Activated naive CD4-positive, alpha-beta T cell treated with anti-CD3 and anti-CD28 coated beads, Interleukin-2, amount 50 U/mL, for 72 hours (primary cell): Measurements from ENCODE around the gene CCPG1. TPM values are rescaled to one million over a fixed set of nuclear protein-coding genes. Genes with fewer than 3 reads are reported as not detected.
"Not testable (repeated sequence)": the region's sequence is repeated elsewhere in the genome, so short reads cannot be mapped to it uniquely, and the experiment has no call there.

Source experiments
- ATAC-seq, 2 donors: fragments of 150-1000 bp; cut with Tn5 transposase; 2 replicates each; pipeline ENCODE4 v1.10.0; 2021; ENCODE audit warnings: mild to moderate bottlenecking in 2 of 2, moderate library complexity in 2 of 2
- DNase-seq, 2 donors: peaks; one replicate each; pipeline ENCODE4 v3.0.0; 2021 to 2022; ENCODE audit warnings: low spot score in 2 of 2
- H3K27ac Mint-ChIP-seq, 2 donors: one replicate each; pipeline ENCODE4 v1.8.0; 2022; ENCODE audit warnings: mild to moderate bottlenecking in 2 of 2, mixed read lengths in 2 of 2
- H3K36me3 Mint-ChIP-seq, 2 donors: one replicate each; pipeline ENCODE4 v1.8.0; 2022; ENCODE audit warnings: mixed read lengths in 2 of 2
- H3K9me3 Mint-ChIP-seq, 2 donors: one replicate each; pipeline ENCODE4 v1.8.0; 2022; ENCODE audit warnings: mixed read lengths in 2 of 2
- total RNA-seq, 2 donors: library from RNA; stranded (reverse); gene quantifications; one replicate each; pipeline ENCODE4 v1.2.3, GENCODE V29; 2022

Gene CCPG1
- total RNA-seq, 2 donors from 2014 or later: 9.0 to 15.8 TPM

GRCh38 chr15:55400050-55400449, 8.1 kb downstream of the CCPG1 start:
- not testable (repeated sequence) for DNase-seq, H3K27ac Mint-ChIP-seq, ATAC-seq, H3K9me3 Mint-ChIP-seq
- peaks cover 12 to 33% of the 10 kb centered on the region in 2 donors for H3K36me3 Mint-ChIP-seq

- DNase-seq: no peak
- no peak for ATAC-seq
- H3K36me3 Mint-ChIP-seq: peaks cover 16 to 41% of the 10 kb centered on the region in 2 donors
- peaks cover 8 to 11% of the 10 kb centered on the region in 2 donors for H3K9me3 Mint-ChIP-seq
- H3K27ac Mint-ChIP-seq: no peak overlapping the region
These were observed 9.9 kb downstream of the CCPG1 start for GRCh38 chr15:55398243-55398642.

GRCh38 chr15:55394694-55395093, 13.5 kb downstream of the CCPG1 start:
- H3K27ac Mint-ChIP-seq: peak overlapping the region in 1 of 2 donors; percentile 21
- ATAC-seq: no peak

GRCh38 chr15:55389264-55389607, 18.9 kb downstream of the CCPG1 start:
- Mint-ChIP-seq H3K9me3 (no peaks in the 10 kb centered on the region), H3K27ac (peak overlapping the region; percentile 1 to 12), H3K36me3 (no peaks in the 10 kb centered on the region)
- ATAC-seq: peak; percentile 31 to 63
- DNase-seq: no peak

More at GRCh38 chr15:55394694-55395093, 13.5 kb downstream of the CCPG1 start:
- no peak for DNase-seq
- peaks cover 16 to 41% of the 10 kb centered on the region in 2 donors for H3K36me3 Mint-ChIP-seq
- peaks cover 4 to 11% of the 10 kb centered on the region in 2 donors for H3K9me3 Mint-ChIP-seq

GRCh38 chr15:55387027-55387426, 21.1 kb downstream of the CCPG1 start:
- no peak for DNase-seq
- H3K27ac Mint-ChIP-seq: no peak overlapping the region
- peaks cover 0 to 8% of the 10 kb centered on the region in 2 donors for H3K36me3 Mint-ChIP-seq
- ATAC-seq: no peak
- H3K9me3 Mint-ChIP-seq: no peaks in the 10 kb centered on the region

- Mint-ChIP-seq H3K27ac (no peak overlapping the region), H3K9me3 (no peaks in the 10 kb centered on the region), H3K36me3 (peaks cover 0 to 8% of the 10 kb centered on the region in 2 donors)
- ATAC-seq: no peak
- no peak for DNase-seq
These were observed 24.5 kb downstream of the CCPG1 start for GRCh38 chr15:55383687-55384086.

- DNase-seq (no peak), ATAC-seq (no peak)
- Mint-ChIP-seq H3K27ac (no peak overlapping the region), H3K9me3 (no peaks in the 10 kb centered on the region), H3K36me3 (peaks cover 0 to 8% of the 10 kb centered on the region in 2 donors)
These were observed 26.6 kb downstream of the CCPG1 start for GRCh38 chr15:55381595-55381994.

- Mint-ChIP-seq H3K27ac (peak overlapping the region in 1 of 2 donors; percentile 25), H3K9me3 (no peaks in the 10 kb centered on the region), H3K36me3 (peaks cover 0 to 8% of the 10 kb centered on the region in 2 donors)
- DNase-seq: no peak
- no peak for ATAC-seq
These were observed 29.1 kb downstream of the CCPG1 start for GRCh38 chr15:55379095-55379494.

- peak in 1 of 2 donors; percentile 22 for ATAC-seq
- Mint-ChIP-seq H3K27ac (peak overlapping the region in 1 of 2 donors; percentile 79), H3K36me3 (no peaks in the 10 kb centered on the region), H3K9me3 (no peaks in the 10 kb centered on the region)
- DNase-seq: no peak
These were observed 35.3 kb downstream of the CCPG1 start for GRCh38 chr15:55372701-55373440.

- Mint-ChIP-seq H3K9me3 (no peaks in the 10 kb centered on the region), H3K27ac (no peak overlapping the region), H3K36me3 (no peaks in the 10 kb centered on the region)
- DNase-seq (no peak), ATAC-seq (no peak)
These were observed 41.2 kb downstream of the CCPG1 start for GRCh38 chr15:55366981-55367380.

- Mint-ChIP-seq H3K27ac (peak overlapping the region in 1 of 2 donors; percentile 73), H3K36me3 (no peaks in the 10 kb centered on the region), H3K9me3 (no peaks in the 10 kb centered on the region)
- DNase-seq (no peak), ATAC-seq (no peak)
These were observed 45.5 kb downstream of the CCPG1 start for GRCh38 chr15:55362641-55363040.

- Mint-ChIP-seq H3K36me3 (no peaks in the 10 kb centered on the region), H3K9me3 (no peaks in the 10 kb centered on the region), H3K27ac (peak overlapping the region in 1 of 2 donors; percentile 30)
- DNase-seq: no peak
- ATAC-seq: no peak
These were observed 47.1 kb downstream of the CCPG1 start for GRCh38 chr15:55361048-55361447.

GRCh38 chr15:55360256-55360655, 47.9 kb downstream of the CCPG1 start:
- Mint-ChIP-seq H3K36me3 (no peaks in the 10 kb centered on the region), H3K9me3 (no peaks in the 10 kb centered on the region), H3K27ac (peak overlapping the region; percentile 0 to 30)
- ATAC-seq (no peak), DNase-seq (no peak)

GRCh38 chr15:55358471-55358870, 49.7 kb downstream of the CCPG1 start:
- peak overlapping the region in 1 of 2 donors; percentile 47 for H3K27ac Mint-ChIP-seq
- no peak for DNase-seq
- H3K9me3 Mint-ChIP-seq: no peaks in the 10 kb centered on the region
- H3K36me3 Mint-ChIP-seq: no peaks in the 10 kb centered on the region
- no peak for ATAC-seq

- no peak for DNase-seq
- Mint-ChIP-seq H3K36me3 (no peaks in the 10 kb centered on the region), H3K27ac (no peak overlapping the region), H3K9me3 (no peaks in the 10 kb centered on the region)
- ATAC-seq: no peak
These were observed 50.4 kb downstream of the CCPG1 start for GRCh38 chr15:55357774-55358173.

- DNase-seq (no peak), ATAC-seq (no peak)
- Mint-ChIP-seq H3K27ac (peak overlapping the region in 1 of 2 donors; percentile 3), H3K9me3 (no peaks in the 10 kb centered on the region), H3K36me3 (no peaks in the 10 kb centered on the region)
These were observed 51.1 kb downstream of the CCPG1 start for GRCh38 chr15:55356985-55357585.

- DNase-seq (no peak), ATAC-seq (no peak)
- no peaks in the 10 kb centered on the region for H3K9me3 Mint-ChIP-seq
- H3K36me3 Mint-ChIP-seq: no peaks in the 10 kb centered on the region
- H3K27ac Mint-ChIP-seq: no peak overlapping the region
These were observed 55.1 kb downstream of the CCPG1 start for GRCh38 chr15:55353025-55353424.

- H3K27ac Mint-ChIP-seq: no peak overlapping the region
- peaks cover 0 to 15% of the 10 kb centered on the region in 2 donors for H3K36me3 Mint-ChIP-seq
- DNase-seq (no peak), ATAC-seq (no peak)
- no peaks in the 10 kb centered on the region for H3K9me3 Mint-ChIP-seq
These were observed 58.9 kb downstream of the CCPG1 start for GRCh38 chr15:55349282-55349681.
